SK-N-MC (cell line): ENCODE results near the gene ZNF157.
"Not testable (repeated sequence)": the region's sequence is repeated elsewhere in the genome, so short reads cannot be mapped to it uniquely, and the experiment has no call there.

Source experiments
- DNase-seq: peaks from one replicate; pipeline ENCODE4 v3.0.0-alpha.2; 2011; ENCODE audit warnings: low read depth, low spot score
- H3K27ac ChIP-seq: fragments of 200-600 bp; sonication (generic); 2 replicates; pipeline ENCODE4 v1.5.1; 2016; ENCODE audit warnings: mixed run types
- H3K36me3 ChIP-seq: fragments of 200-600 bp; sonication (generic); 2 replicates; pipeline ENCODE4 v1.6.1; 2017; ENCODE audit warnings: antibody characterized with exemption, low read length, mixed read lengths; ENCODE audit not compliant: insufficient read depth
- H3K4me3 ChIP-seq: fragments of 200-600 bp; sonication (generic); 2 replicates; pipeline ENCODE4 v1.5.1; 2016
- H3K9ac ChIP-seq: fragments of 200-600 bp; sonication (generic); 2 replicates; pipeline ENCODE4 v1.8.0; 2017; ENCODE audit warnings: mixed run types, mixed read lengths; ENCODE audit not compliant: insufficient read length
- H3K9me3 ChIP-seq: fragments of 200-600 bp; sonication (generic); 2 replicates; pipeline ENCODE4 v1.6.1; 2017; ENCODE audit warnings: low read depth, mild to moderate bottlenecking, antibody characterized with exemption, low read length, moderate library complexity, mixed read lengths
- EZH2 ChIP-seq: fragments of 200-600 bp; sonication (generic); IDR thresholded peaks from one replicate; pipeline ENCODE4 v1.6.1; 2017; ENCODE audit warnings: antibody characterized with exemption
- FOXP2 ChIP-seq: optimal IDR thresholded peaks from 2 replicates; pipeline ENCODE3; 2011; ENCODE audit warnings: mild to moderate bottlenecking, moderate library complexity; ENCODE audit not compliant: insufficient read depth; ENCODE audit errors: extremely low read length, control extremely low read depth
- POLR2AphosphoS5 ChIP-seq: IDR thresholded peaks from 2 replicates; pipeline ENCODE4 v1.6.1; 2012; ENCODE audit warnings: mild to moderate bottlenecking, low read depth, low read length, borderline replicate concordance

ZNF157 gene

GRCh38 chrX:47361538-47362511 is 8.6 kb upstream of the ZNF157 start:
- Histone ChIP-seq H3K4me3 (no peak overlapping the region; the same call in 1 of the 2 replicates), H3K27ac (no peak overlapping the region), H3K9me3 (no peaks in the 10 kb centered on the region), H3K9ac (no peak overlapping the region), H3K36me3 (no peaks in the 10 kb centered on the region)
- TF ChIP-seq POLR2AphosphoS5 (0 out of 2 replicates have a peak, but pooled peaks have one; percentile 28), EZH2 (no peak), FOXP2 (no peak)
- no peak for DNase-seq

DNA sequence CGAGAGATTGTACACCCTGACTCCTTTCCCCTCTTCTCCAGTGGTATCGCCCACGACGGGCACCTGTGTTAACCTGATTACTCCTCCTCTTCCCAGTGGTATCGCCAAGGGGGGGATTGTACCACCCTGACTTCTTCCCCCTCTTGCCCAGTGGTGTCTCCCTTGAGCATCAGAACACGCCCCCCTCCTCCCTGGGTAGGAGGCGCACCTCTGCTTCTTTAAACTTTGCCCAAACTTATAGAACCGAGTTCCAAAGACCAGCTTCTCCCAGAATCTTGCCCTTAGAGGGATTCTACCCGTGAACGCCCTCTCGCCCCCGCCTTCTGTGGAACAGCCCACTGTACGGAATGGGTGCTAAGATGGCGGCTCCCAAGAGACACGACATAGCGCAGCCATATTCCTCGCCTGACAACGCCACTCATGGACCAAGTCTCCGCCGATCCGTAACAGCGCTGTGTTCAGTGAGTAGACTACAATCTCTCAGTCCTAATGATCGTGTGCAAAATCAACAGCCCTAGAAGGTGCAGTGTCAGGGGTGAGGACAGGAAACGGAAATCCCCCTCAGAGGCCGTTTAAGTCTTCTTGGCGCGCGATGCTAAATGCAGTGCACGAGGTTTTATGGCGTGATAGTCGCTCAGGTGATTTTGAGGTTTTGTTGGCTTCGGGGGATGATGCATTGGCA is 4.2 kb upstream of the ZNF157 start:
- H3K9me3 ChIP-seq: no peaks in the 10 kb centered on the region
- TF ChIP-seq FOXP2 (no peak), EZH2 (no peak), POLR2AphosphoS5 (no peak)
- no peaks in the 10 kb centered on the region for H3K36me3 ChIP-seq
- DNase-seq: no peak
- H3K9ac ChIP-seq: no peak overlapping the region
- no peak overlapping the region for H3K4me3 ChIP-seq
- no peak overlapping the region for H3K27ac ChIP-seq

- TF ChIP-seq POLR2AphosphoS5: no peak
- TF ChIP-seq FOXP2: no peak
- TF ChIP-seq EZH2: no peak
- Histone ChIP-seq H3K27ac (no peak overlapping the region), H3K4me3 (no peak overlapping the region), H3K36me3 (no peaks in the 10 kb centered on the region), H3K9me3 (no peaks in the 10 kb centered on the region), H3K9ac (no peak overlapping the region)
- no peak for DNase-seq
Observed at GRCh38 chrX:47373198-47373597, 2.8 kb downstream of the ZNF157 start.

DNA sequence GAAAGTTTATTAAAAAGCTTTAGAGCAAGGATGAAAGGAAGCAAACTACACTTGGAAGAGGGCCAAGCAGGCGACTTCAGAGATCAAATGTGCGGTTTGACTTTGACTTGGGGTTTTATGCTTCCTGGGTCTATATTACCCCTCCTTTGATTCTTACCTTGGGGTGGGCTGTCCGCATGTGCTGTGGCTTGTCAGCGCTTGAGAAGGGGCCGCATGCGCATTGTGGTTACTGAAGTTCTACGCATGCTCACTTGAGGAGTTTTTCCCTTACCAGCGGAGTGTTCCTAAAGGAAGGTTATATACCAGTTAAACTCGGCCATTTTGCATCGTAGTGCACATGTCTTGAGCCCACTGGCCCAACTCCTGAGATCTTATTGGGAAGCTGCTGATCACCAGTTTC is 9.9 kb downstream of the ZNF157 start:
- Histone ChIP-seq H3K4me3 (no peak overlapping the region), H3K9ac (no peak overlapping the region), H3K27ac (no peak overlapping the region), H3K36me3 (no peaks in the 10 kb centered on the region), H3K9me3 (no peaks in the 10 kb centered on the region)
- no peak for DNase-seq
- TF ChIP-seq FOXP2: no peak
- no peak for TF ChIP-seq POLR2AphosphoS5
- no peak for TF ChIP-seq EZH2

DNA sequence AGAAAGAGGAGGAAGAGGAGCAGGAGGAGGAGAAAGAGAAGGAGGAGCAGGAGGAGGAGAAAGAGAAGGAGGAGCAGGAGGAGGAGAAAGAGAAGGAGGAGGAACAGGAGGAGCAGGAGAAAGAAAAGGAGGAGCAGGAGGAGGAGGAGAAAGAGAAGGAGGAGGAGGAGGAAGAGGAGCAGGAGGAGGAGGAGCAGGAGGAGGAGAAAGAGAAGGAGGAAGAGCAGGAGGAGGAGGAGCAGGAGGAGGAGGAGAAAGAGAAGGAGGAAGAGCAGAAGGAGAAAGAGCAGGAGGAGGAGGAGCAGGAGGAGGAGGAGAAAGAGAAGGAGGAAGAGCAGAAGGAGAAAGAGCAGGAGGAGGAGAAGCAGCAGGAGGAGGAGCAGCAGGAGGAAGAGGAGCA is 10.5 kb downstream of the ZNF157 start:
- H3K36me3 ChIP-seq, H3K27ac ChIP-seq, H3K4me3 ChIP-seq, H3K9ac ChIP-seq, H3K9me3 ChIP-seq, DNase-seq: not testable (repeated sequence)

GRCh38 chrX:47384502-47384901 is 14.1 kb downstream of the ZNF157 start:
- Histone ChIP-seq H3K4me3 (no peak overlapping the region), H3K9me3 (no peaks in the 10 kb centered on the region), H3K9ac (no peak overlapping the region), H3K27ac (no peak overlapping the region), H3K36me3 (no peaks in the 10 kb centered on the region)
- no peak for DNase-seq
- TF ChIP-seq EZH2: no peak
- no peak for TF ChIP-seq FOXP2
- TF ChIP-seq POLR2AphosphoS5: no peak

DNA sequence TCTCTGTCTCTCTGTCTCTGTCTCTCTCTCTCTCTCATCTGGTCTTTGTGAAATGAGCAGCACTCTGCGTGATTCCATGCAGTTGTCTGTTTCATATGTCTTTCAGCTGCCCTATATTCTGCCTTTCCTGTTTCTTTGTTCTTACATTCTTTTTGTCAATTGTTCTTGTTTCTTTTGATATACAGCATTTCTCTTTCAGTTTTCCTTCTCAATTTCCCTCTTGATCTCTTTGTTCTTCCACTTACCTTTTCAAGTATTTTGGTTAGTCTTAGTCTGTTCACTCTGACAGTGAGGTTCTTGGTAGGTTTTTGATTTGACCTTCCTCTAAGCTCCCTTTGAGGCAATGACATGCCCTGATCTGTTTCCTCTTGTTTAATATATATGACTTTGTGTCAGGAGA is 20.4 kb downstream of the ZNF157 start:
- Histone ChIP-seq H3K9ac (no peak overlapping the region), H3K4me3 (no peak overlapping the region), H3K9me3 (no peaks in the 10 kb centered on the region), H3K36me3 (no peaks in the 10 kb centered on the region), H3K27ac (no peak overlapping the region)
- TF ChIP-seq FOXP2 (no peak), POLR2AphosphoS5 (no peak), EZH2 (no peak)
- no peak for DNase-seq

- DNase-seq: no peak
- Histone ChIP-seq H3K9ac (no peak overlapping the region), H3K4me3 (no peak overlapping the region), H3K27ac (no peak overlapping the region), H3K36me3 (no peaks in the 10 kb centered on the region), H3K9me3 (peaks cover 10% of the 10 kb centered on the region; the same call in 1 of the 2 replicates)
- TF ChIP-seq POLR2AphosphoS5 (no peak), EZH2 (no peak), FOXP2 (no peak)
Observed at GRCh38 chrX:47413179-47413594, 42.8 kb downstream of the ZNF157 start.
